ENCODE measurements around the gene IQGAP3.

DNA sequence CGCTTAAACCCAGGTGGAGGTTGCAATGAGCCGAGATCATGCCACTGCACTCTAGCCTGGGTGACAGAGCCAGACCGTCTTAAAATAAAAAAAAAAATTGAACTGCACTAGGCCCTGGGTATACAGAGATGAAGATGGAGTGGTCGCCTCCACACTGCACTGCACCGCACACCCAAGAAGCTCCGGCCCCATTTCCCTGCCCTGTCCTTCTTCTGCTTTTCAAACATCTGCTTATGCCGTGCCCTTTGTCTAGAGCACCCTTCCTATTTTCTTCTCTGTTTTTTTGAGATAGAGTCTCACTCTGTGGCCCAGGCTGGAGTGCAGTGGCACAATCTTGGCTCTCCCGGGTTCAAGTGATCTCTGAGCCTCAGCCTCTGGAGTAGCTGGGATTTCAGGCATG lies 17.4 kb downstream of the IQGAP3 start:
- TF ChIP-seq, protein P1, sequence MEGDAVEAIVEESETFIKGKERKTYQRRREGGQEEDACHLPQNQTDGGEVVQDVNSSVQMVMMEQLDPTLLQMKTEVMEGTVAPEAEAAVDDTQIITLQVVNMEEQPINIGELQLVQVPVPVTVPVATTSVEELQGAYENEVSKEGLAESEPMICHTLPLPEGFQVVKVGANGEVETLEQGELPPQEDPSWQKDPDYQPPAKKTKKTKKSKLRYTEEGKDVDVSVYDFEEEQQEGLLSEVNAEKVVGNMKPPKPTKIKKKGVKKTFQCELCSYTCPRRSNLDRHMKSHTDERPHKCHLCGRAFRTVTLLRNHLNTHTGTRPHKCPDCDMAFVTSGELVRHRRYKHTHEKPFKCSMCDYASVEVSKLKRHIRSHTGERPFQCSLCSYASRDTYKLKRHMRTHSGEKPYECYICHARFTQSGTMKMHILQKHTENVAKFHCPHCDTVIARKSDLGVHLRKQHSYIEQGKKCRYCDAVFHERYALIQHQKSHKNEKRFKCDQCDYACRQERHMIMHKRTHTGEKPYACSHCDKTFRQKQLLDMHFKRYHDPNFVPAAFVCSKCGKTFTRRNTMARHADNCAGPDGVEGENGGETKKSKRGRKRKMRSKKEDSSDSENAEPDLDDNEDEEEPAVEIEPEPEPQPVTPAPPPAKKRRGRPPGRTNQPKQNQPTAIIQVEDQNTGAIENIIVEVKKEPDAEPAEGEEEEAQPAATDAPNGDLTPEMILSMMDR (IDR thresholded peaks at IDR 0.05) = no peak
- no peak for TF ChIP-seq POLR2A (IDR thresholded peaks at IDR 0.05)

All from body of pancreas (tissue), 4 donors.